Spleen (tissue), 7 donors: ENCODE results near the gene MYO1D.
A peak's percentile ranks its signal among the peaks of the same experiment; 100 is the strongest.

Source experiments
- CTCF ChIP-seq, 11 experiments: fragments of 200-600 bp in 7 of 11; fragments of 450-650 bp in 4 of 11; sonication (generic) in 4 of 11; IDR thresholded peaks in 8 of 11; conservative IDR thresholded peaks in 3 of 11; 1 replicate in 7 of 11; 2 replicates in 4 of 11; pipeline versions ENCODE4 v1.4.0 to v1.8.0; 2016 to 2021; ENCODE audit warnings: antibody characterized with exemption in 11 of 11, inconsistent platforms in 4 of 11, mild to moderate bottlenecking in 1 of 11
- POLR2AphosphoS5 ChIP-seq, 3 donors: sonication (generic); formaldehyde crosslinking; IDR thresholded peaks; one replicate each; pipeline ENCODE4 v1.5.1; 2017; ENCODE audit warnings: antibody characterized with exemption in 3 of 3
- donor health status: DM: no; HTN: no; CAD: no; lungs with moderate emphysema.
- donor health status: DM: no; HTN: no; CAD: no.
- donor health status: DM: no; HTN: no; CAD: no.

- TF ChIP-seq CTCF (IDR thresholded peaks at IDR 0.05 in 8 of 11, conservative IDR thresholded peaks at IDR 0.05 in 3 of 11) = no peak
- peak; percentile 46 to 69 (median 62) for TF ChIP-seq POLR2AphosphoS5 (IDR thresholded peaks at IDR 0.05)
Measured at GRCh38 chr17:32486111-32486700, 390.7 kb downstream of the MYO1D start.
